ENCODE measurements around the gene DAP3.

DNA sequence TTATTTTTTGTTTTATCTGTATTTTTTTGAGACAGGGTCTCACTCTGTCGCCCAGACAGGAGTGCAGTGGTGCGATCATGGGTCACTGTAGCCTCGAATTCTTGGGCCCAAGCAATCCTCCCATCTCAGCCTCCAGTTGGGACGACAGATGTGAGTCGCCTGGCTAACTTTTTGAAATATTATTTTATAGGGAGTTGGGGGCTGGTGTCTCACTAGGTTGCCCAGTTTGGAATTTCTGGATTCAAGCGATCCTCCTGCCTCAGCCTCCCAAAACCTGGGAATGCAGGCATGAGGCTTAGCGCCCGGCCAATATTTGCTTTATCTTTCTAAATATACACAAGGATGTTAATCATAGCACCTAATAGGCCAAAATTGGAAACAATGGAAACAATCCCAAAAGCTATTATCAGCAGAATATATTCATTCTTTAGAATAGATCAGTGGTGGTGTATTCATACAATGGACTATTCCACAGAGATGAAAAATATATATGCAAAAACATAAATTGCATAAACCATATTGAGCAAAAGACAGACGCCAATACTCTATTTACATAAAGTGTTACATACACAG lies 55.9 kb downstream of the DAP3 start:
- TF ChIP-seq EP300 (IDR thresholded peaks at IDR 0.05), result no peak
- TF ChIP-seq, protein P1, sequence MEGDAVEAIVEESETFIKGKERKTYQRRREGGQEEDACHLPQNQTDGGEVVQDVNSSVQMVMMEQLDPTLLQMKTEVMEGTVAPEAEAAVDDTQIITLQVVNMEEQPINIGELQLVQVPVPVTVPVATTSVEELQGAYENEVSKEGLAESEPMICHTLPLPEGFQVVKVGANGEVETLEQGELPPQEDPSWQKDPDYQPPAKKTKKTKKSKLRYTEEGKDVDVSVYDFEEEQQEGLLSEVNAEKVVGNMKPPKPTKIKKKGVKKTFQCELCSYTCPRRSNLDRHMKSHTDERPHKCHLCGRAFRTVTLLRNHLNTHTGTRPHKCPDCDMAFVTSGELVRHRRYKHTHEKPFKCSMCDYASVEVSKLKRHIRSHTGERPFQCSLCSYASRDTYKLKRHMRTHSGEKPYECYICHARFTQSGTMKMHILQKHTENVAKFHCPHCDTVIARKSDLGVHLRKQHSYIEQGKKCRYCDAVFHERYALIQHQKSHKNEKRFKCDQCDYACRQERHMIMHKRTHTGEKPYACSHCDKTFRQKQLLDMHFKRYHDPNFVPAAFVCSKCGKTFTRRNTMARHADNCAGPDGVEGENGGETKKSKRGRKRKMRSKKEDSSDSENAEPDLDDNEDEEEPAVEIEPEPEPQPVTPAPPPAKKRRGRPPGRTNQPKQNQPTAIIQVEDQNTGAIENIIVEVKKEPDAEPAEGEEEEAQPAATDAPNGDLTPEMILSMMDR (IDR thresholded peaks at IDR 0.05), result no peak
